Keratinocyte (primary cell): ENCODE data around the gene CDC42. TPM values are rescaled to one million over a fixed set of nuclear protein-coding genes. Genes with fewer than 3 reads are reported as not detected.
"Not testable (repeated sequence)": the region's sequence is repeated elsewhere in the genome, so short reads cannot be mapped to it uniquely, and the experiment has no call there.

ENCODE experiments used
- DNase-seq: peaks from one replicate; pipeline ENCODE4 v3.0.0-alpha.2; 2011; ENCODE audit warnings: low read depth, missing footprints, low spot score
- FAIRE-seq: peaks from 2 replicates; lab custom pipeline; 2011; peaks lifted over from hg19 to GRCh38; lab: Jason Lieb, UNC
- H2AFZ ChIP-seq: 2 replicates; pipeline ENCODE4 v1.6.0; 2012; ENCODE audit warnings: low read length, control low read depth, inconsistent platforms; ENCODE audit not compliant: control insufficient read depth
- H3K27ac ChIP-seq: 2 replicates; pipeline ENCODE4 v1.5.1; 2011; ENCODE audit warnings: low read length; ENCODE audit not compliant: control insufficient read depth, insufficient read depth
- H3K27me3 ChIP-seq: 3 replicates; pipeline ENCODE4 v1.6.0; 2011; ENCODE audit warnings: low read length; ENCODE audit not compliant: control insufficient read depth, insufficient read depth; ENCODE audit errors: extremely low read depth
- H3K36me3 ChIP-seq, 2 experiments: 2 replicates in 1 of 2; 3 replicates in 1 of 2; pipeline ENCODE4 v1.5.1; 2011; ENCODE audit warnings: low read length in 2 of 2, mild to moderate bottlenecking in 1 of 2; ENCODE audit not compliant: control insufficient read depth in 2 of 2, insufficient read depth in 2 of 2; ENCODE audit errors: extremely low read depth in 1 of 2
- H3K4me1 ChIP-seq: 3 replicates; pipeline ENCODE4 v1.5.1; 2011; ENCODE audit warnings: low read length; ENCODE audit not compliant: control insufficient read depth, insufficient read depth; ENCODE audit errors: extremely low read depth
- H3K4me2 ChIP-seq: 3 replicates; pipeline ENCODE4 v1.6.0; 2011; ENCODE audit warnings: low read depth, low read length; ENCODE audit not compliant: control insufficient read depth, insufficient read depth; ENCODE audit errors: extremely low read depth
- H3K4me3 ChIP-seq, 3 experiments: fragments of 200-600 bp in 1 of 3; sonication (generic) in 1 of 3; 2 replicates in 2 of 3; 3 replicates in 1 of 3; pipeline ENCODE4 v1.5.1; 2011 to 2016; ENCODE audit warnings: low read length in 3 of 3, mild to moderate bottlenecking in 3 of 3, control low read depth in 2 of 3, inconsistent platforms in 1 of 3, low read depth in 1 of 3, mixed read lengths in 1 of 3, mixed run types in 1 of 3, moderate library complexity in 1 of 3; ENCODE audit not compliant: control insufficient read depth in 2 of 3, insufficient read depth in 2 of 3; ENCODE audit errors: extremely low read depth in 1 of 3
- H3K79me2 ChIP-seq: 2 replicates; pipeline ENCODE4 v1.6.0; 2012; ENCODE audit warnings: low read length; ENCODE audit not compliant: control insufficient read depth, insufficient read depth
- H3K9ac ChIP-seq: 3 replicates; pipeline ENCODE4 v1.6.0; 2011; ENCODE audit warnings: low read length; ENCODE audit not compliant: control insufficient read depth, insufficient read depth; ENCODE audit errors: extremely low read depth
- H3K9me1 ChIP-seq: 3 replicates; pipeline ENCODE4 v1.6.0; 2011; ENCODE audit warnings: low read length; ENCODE audit not compliant: control insufficient read depth, insufficient read depth; ENCODE audit errors: extremely low read depth
- H3K9me3 ChIP-seq: 2 replicates; pipeline ENCODE4 v1.5.1; 2012; ENCODE audit warnings: low read depth, low read length; ENCODE audit not compliant: control insufficient read depth
- H4K20me1 ChIP-seq: 3 replicates; pipeline ENCODE4 v1.6.0; 2011; ENCODE audit warnings: low read length; ENCODE audit not compliant: control insufficient read depth, insufficient read depth; ENCODE audit errors: extremely low read depth
- EZH2 ChIP-seq: IDR thresholded peaks from one replicate; pipeline ENCODE4 v1.6.1; 2012; ENCODE audit warnings: inconsistent platforms, mild to moderate bottlenecking, low read length, moderate library complexity
- dilution Hi-C: fragments of 300-500 bp; cut with MboI; formaldehyde crosslinking; loops from one replicate; pipeline ENCODE4 v1.7.0; 2020; ENCODE audit warnings: low sequenced_read_pairs; ENCODE audit not compliant: extremely low pct_ligation_motif_present
- polyA plus RNA-seq, 5 experiments: library from polyadenylated mRNA; depleted of rRNA in 3 of 5; stranded (reverse) in 3 of 5; stranded (forward) in 1 of 5; unstranded in 1 of 5; fragments of >200 nt; gene quantifications; 1 replicate in 1 of 5; 2 replicates in 3 of 5; 3 replicates in 1 of 5; pipeline versions ENCODE4 v1.2.1 to v1.2.3, GENCODE V29; 2011 to 2012; ENCODE audit warnings: missing spikeins in 2 of 5, low read depth in 1 of 5, low replicate concordance in 1 of 5
- TF ChIP-seq, protein P1 (sequence below), 3 experiments: IDR thresholded peaks in 1 of 3; conservative IDR thresholded peaks in 1 of 3; optimal IDR thresholded peaks in 1 of 3; 2 replicates in 2 of 3; 3 replicates in 1 of 3; pipeline versions ENCODE3 to v1.5.1; 2011; ENCODE audit warnings: low read length in 3 of 3, mild to moderate bottlenecking in 3 of 3, moderate library complexity in 2 of 3, control low read depth in 1 of 3, inconsistent platforms in 1 of 3; ENCODE audit not compliant: insufficient read depth in 2 of 3; ENCODE audit errors: extremely low read depth in 1 of 3

The CDC42 gene
- polyA plus RNA-seq, 1 donor (not counting 4 experiments of a cell fraction or from before 2014, with no cell fraction given) = 499 TPM

DNA sequence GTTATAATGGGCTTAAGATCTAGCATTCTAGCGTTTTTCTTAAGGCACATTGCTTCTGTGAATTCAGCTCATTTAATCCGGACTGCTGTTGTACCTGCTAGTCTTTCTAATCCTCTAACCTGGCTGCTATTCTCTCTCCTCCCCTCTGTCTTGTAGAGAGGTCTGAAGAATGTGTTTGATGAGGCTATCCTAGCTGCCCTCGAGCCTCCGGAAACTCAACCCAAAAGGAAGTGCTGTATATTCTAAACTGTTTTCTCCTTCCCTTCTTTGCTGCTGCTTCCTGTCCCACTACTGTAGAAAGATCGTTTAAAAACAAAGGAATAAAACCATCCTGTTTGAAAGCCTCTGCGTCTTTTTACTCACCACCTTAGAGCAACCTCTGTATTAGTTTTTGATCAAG, 37.3 kb downstream of the CDC42 start:
- peak overlapping the region; percentile 3 for H3K4me2 ChIP-seq
- H3K4me3 ChIP-seq = no peak overlapping the region

DNA sequence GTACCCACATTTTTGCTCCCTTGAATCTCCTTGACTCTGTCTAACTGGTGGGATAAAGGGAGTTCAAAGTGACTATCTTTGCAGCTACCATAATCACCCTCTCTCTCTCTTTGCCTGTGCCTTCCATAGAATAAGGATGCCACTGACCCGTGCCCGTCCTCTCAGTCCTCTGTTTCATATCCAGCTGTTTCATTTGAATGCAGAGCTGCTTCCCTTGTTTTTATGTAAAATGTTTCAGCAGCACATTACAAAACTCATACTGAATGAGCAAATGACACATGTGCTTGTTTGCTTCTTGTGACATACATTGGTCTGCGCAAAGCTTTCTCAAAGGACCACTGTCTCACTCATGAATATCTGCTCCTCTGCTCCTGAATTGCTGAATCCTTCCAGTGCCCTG, 38.4 kb downstream of the CDC42 start:
- H3K9ac ChIP-seq = no peak overlapping the region
- DNase-seq = no peak
- no peaks in the 10 kb centered on the region for H3K27me3 ChIP-seq
- no peaks in the 10 kb centered on the region for H3K9me1 ChIP-seq
- peaks cover 19% of the 10 kb centered on the region for H3K4me1 ChIP-seq
- TF ChIP-seq EZH2 = no peak
- TF ChIP-seq, protein P1, sequence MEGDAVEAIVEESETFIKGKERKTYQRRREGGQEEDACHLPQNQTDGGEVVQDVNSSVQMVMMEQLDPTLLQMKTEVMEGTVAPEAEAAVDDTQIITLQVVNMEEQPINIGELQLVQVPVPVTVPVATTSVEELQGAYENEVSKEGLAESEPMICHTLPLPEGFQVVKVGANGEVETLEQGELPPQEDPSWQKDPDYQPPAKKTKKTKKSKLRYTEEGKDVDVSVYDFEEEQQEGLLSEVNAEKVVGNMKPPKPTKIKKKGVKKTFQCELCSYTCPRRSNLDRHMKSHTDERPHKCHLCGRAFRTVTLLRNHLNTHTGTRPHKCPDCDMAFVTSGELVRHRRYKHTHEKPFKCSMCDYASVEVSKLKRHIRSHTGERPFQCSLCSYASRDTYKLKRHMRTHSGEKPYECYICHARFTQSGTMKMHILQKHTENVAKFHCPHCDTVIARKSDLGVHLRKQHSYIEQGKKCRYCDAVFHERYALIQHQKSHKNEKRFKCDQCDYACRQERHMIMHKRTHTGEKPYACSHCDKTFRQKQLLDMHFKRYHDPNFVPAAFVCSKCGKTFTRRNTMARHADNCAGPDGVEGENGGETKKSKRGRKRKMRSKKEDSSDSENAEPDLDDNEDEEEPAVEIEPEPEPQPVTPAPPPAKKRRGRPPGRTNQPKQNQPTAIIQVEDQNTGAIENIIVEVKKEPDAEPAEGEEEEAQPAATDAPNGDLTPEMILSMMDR (optimal IDR thresholded peaks at IDR 0.05 in 1 of 3, IDR thresholded peaks at IDR 0.05 in 1 of 3, conservative IDR thresholded peaks at IDR 0.05 in 1 of 3; ENCODE audit: extremely low read depth in 1 of 3, insufficient read depth in 2 of 3, low read length in 3 of 3) = no peak
- no peak overlapping the region for H2AFZ ChIP-seq
- no peaks in the 10 kb centered on the region for H3K9me3 ChIP-seq
- H3K27ac ChIP-seq = no peak overlapping the region
- dilution Hi-C loops = no loop called here
- FAIRE-seq = no peak
- H3K4me3 ChIP-seq = no peak overlapping the region
- H3K79me2 ChIP-seq = peaks cover 79% of the 10 kb centered on the region
- H4K20me1 ChIP-seq = peaks cover 40% of the 10 kb centered on the region
- peaks cover 21 to 32% of the 10 kb centered on the region in 2 experiments for H3K36me3 ChIP-seq
- H3K4me2 ChIP-seq = no peak overlapping the region

More for the DNA sequence above, 37.3 kb downstream of the CDC42 start:
- FAIRE-seq (peak; percentile 36), DNase-seq (no peak)
- dilution Hi-C loops = no loop called here
- Histone ChIP-seq H3K79me2 (peaks cover 84% of the 10 kb centered on the region), H3K9me1 (no peaks in the 10 kb centered on the region), H4K20me1 (peaks cover 45% of the 10 kb centered on the region), H2AFZ (no peak overlapping the region), H3K9me3 (no peaks in the 10 kb centered on the region), H3K27ac (no peak overlapping the region), H3K4me1 (peaks cover 19% of the 10 kb centered on the region), H3K27me3 (no peaks in the 10 kb centered on the region), H3K9ac (no peak overlapping the region), H3K36me3 (peaks cover 17 to 28% of the 10 kb centered on the region in 2 experiments)
- TF ChIP-seq EZH2 = no peak
- TF ChIP-seq, protein P1 (optimal IDR thresholded peaks at IDR 0.05 in 1 of 3, IDR thresholded peaks at IDR 0.05 in 1 of 3, conservative IDR thresholded peaks at IDR 0.05 in 1 of 3; ENCODE audit: extremely low read depth in 1 of 3, insufficient read depth in 2 of 3, low read length in 3 of 3) = no peak

DNA sequence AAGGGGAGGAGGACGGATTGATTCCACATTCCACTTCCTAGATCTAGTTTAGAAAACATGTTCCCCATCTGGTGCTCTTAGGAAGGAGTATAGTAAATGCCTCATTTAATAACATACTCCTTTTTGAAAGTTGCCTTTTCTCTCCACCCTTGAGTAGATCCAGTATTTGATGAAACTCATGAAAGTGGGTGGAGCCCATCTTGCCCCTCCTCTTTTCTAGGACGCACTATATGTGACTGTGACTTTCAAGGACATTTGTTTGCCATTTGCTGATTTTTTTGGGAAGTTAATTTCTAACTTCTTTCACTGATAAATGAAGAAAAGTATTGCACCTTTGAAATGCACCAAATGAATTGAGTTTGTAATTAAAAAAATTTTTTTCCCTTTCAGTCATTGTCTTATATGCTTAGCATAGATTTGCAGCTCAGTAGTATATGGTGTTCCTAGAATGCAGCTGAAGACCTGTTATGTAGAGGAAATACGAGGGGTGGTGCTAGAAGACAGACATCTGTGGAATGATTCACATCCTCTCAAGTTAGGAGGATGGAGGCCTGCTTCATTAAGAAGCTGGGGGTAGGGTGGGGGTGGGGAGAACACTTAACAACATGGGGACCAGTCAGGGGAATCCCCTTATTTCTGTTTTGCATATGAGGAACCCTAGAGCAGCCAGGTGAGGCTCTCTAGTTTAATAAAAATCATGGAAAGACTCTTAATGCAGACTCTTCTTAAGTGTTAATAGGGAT, 39.7 kb downstream of the CDC42 start:
- Histone ChIP-seq H3K36me3 (peaks cover 22 to 34% of the 10 kb centered on the region in 2 experiments), H3K79me2 (peaks cover 79% of the 10 kb centered on the region), H3K4me1 (peaks cover 19% of the 10 kb centered on the region), H4K20me1 (peaks cover 44% of the 10 kb centered on the region)
- dilution Hi-C loops, H3K9me1 ChIP-seq, H3K9ac ChIP-seq, H3K4me3 ChIP-seq, H3K4me2 ChIP-seq, H3K27me3 ChIP-seq, H3K9me3 ChIP-seq, H3K27ac ChIP-seq, H2AFZ ChIP-seq: not testable (repeated sequence)
- DNase-seq (peak; percentile 53), FAIRE-seq (peak; percentile 64)
